GM21786 (cell line): Measurements from ENCODE around the gene SDK2.

Experiments
- ATAC-seq: cut with Tn5 transposase; IDR thresholded peaks from one replicate; pipeline ENCODE4 v1.9.1; 2021; ENCODE audit not compliant: unreplicated experiment

The SDK2 gene

GRCh38 chr17:73371285-73371684 lies 273.0 kb downstream of the SDK2 start:
- no peak for ATAC-seq

DNA sequence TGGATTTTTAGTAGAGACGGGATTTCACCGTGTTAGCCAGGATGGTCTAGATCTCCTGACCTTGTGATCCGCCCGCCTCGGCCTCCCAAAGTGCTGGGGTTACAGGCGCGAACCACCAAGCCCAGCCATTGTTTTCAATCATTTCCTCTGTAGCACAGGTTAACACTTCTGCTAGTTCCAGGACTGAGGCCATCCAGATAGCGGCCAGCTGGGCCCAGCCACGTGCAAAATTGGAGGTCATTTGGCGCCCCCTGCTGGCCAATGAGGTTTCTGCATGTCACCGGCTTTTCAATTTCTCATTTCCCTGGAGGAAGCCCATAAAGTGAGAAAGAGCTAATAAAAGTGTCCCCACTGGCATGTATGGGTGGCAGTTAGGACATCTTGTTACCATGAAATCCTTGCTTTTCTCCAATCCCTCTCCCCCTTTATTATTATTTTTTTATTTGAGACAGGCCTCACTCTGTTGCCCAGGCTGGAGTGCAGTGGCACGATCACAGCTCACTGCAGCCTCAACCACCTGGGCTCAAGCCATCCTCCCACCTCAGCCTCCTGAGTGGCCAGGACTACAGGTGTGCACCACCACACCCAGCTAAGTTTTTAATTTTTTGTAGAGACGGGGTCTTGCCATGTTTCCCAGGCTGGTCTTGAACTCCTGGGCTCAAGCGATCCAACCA lies 274.3 kb downstream of the SDK2 start:
- ATAC-seq = peak; percentile 65

DNA sequence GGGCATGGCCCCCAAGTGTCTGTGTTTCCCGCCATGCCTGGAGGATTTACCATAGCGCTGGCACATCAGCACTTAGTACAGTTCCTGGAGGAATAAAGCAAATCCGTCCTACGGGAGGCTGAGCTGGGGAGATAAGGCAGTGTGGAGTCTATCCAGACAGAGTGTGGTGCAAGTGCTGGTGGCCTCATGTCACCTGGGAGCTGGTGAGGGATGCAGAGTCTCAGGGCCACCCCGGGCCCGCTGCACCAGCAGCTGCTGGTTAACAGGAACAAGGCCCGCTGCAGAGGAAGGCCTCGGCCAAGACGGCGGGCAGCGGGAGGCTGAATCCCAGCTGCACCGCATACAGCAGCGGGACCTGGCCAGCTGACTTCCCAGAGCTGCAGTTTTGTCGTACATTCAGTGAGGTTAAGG lies 275.1 kb downstream of the SDK2 start:
- no peak for ATAC-seq

GRCh38 chr17:73368085-73368631 lies 276.1 kb downstream of the SDK2 start:
- ATAC-seq = no peak

DNA sequence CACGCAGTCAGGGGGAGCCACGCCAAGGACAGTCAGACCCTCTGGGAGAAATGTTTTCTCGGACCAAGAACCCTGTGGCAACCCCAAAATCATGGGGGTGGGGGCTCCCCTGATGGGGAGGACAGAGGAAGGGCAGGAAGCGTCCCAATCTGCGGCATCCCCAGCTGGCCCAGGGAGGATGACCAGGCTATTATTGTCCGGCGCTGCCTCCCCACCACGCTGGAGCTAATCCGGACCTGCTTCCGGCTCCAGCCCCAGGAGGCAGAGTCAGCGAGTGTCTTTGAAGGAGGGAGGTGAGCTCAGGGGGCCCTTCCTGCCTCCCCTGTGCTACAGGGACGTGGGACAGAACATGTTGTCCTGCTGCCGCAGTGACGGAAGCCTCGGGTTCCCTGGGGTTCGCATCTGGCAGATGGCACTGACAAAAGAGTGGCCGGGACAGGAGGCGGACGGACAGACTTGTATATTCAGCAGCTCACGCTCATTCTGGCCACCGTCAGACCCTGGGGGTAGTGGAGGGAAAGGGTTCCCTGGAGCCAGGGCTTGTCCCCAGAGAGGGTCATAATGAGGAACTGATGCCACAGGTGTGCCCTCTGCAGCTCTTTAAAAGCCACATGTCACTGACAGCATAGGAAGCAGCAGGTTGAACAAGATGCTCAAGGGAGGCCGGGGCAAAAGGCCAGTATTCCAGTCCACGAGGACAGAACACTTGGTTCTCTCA lies 278.2 kb downstream of the SDK2 start:
- ATAC-seq = no peak

DNA sequence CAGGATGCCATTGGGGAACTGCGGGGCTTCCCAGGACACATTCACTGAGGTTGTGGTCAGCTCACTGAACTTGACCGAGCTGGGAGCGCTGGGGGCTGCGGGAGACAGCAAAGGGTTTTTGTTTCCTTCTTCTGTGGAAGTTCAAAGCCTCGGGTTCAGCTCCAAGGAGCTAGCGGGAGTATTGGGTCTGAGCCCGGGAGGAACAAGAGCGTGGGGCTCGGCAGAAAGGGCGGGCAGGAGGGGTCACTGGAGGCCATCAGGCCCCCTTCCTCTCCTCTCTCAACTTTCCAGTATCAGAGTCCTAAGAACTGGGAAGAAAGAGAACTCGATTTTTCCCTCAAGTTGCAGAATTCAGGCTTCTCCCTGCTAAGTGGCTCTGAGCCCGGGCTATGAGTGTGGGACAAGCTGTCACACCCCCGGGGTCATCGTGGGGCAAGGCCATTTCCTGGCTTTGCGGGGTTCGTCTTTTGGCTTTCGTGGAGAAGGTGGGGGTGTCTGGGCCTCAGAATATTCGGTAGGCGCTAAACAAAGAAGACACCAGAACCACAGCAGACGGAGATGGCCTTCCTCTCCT lies 278.9 kb downstream of the SDK2 start:
- ATAC-seq = no peak

DNA sequence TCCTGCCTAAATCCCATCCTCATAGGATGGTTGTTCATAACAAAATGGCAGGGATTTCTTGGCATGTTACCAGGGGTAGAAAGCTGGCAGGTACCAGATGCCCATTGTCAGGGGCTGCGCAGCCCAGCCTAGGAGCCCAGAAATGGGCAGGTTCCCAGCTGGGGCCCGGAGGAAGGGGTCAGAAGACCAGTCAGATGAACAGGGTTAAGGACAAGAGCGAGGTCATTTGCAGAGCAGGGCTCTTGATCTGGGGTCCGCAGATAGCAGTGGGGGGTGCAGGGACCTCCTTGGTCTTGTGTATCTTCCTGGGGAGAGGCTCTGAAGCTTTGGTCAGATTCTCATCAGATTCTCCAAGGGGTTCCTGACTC lies 280.1 kb downstream of the SDK2 start:
- no peak for ATAC-seq

DNA sequence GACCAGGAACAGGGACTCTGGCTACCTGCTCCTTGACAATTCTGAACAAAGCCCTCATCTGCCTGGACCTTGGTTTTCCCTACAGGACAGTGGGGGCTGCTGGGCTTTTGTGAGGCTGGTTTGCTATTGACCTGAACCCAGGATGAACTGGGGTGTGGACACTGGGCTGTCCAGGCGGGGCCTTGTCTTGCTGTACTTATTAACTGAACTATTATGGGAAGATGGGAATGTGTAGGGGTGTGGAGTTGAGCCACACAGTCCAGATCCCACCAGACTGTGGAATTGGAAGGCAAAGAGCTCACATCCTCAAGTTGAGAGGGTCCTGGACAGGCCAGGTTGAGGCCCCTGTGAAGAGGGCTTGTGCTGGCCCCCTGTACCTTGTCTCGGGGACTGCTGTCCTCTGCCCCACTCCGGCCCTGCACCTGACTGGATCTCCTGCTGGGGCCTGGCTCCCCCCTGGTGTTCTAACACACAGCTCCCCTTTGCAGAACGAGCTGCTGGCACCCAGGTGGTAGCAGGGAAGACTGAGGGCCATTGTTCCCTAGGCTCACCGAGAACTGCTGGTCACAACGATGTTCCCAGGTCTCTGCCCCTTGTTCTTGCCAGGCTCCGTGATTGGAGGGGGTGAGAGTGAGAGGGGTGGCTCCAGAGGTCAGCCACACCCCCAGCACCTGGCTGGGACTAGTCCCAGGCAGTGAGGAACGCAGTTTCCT lies 280.6 kb downstream of the SDK2 start:
- ATAC-seq = no peak

DNA sequence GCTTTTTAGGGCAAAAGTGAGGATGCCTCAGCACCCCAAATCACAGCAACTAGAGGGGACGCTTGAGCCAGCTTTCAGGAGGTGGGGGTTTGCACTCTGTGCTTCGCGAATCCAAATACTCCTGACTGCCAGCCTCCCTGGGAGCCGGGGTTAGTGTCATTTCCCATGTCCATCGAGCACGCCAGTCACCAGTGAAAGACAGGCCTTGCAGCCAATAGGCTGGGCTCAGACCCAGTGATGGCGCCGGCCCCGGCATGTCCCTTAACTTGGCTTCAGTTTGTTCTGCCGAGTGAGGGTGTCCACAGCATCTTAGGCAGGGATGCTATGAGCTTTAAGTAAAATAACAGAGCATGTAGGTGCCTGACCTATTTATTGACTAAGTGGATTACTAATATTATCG lies 281.5 kb downstream of the SDK2 start:
- ATAC-seq = no peak

DNA sequence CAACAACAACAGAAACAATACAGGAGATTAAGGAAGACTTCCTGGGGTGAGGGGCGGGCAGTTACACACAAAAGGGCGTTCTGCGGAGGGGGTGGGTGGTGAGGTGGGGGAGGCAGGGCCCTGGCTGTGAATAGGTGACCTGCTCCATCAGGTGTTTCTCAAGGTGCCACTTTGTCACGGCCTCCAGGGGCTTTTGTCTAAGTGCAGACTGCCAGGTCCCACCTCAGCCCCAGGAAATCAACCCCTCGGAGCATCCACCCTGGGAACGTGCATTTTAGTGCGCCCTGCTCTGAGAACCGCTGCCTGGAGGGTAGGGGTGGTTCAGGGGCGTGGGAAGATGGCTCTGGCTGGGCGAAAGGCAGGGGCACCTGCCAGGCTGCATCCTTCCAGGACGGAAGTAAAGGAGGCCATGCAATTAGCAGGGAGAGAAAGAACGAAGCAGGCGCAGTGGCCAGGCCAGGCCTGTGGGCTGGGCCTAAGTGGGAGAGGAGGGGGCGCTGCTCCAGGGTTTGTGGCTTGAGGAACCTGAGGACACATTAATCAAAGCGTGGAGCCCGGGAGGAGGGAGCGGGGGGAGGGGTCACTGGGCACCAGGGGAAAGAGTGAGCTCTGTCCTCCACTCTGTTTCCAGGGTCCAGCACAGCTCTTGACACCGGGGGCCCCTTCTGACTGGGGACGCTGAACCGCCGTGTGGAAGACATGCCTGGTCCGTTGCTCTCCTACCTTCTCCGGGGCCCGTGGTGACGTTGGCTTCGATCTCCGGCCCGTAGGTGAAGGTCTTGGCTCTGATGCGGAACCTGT lies 283.1 kb downstream of the SDK2 start:
- no peak for ATAC-seq

DNA sequence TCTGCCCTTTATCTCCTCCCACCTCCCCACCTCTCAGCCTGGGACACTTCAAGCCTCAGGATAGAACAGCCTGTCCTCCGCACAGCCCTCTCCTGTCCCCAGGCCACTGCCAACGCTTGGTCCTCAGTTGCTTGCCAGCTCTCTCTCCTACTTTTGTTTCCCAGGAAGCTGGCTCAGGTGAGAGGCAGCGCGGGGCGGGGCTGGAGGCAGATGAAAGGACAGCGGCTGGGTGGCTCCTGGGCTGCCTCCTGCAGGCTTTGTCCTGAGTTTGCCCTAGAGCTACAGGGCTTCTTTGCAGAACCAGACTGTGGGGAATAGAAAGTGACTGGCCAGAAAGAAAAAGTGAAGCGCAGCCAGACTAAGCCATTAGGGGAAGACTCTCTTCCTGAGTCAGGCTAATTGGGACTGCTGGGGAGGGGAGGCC lies 284.2 kb downstream of the SDK2 start:
- ATAC-seq = no peak

DNA sequence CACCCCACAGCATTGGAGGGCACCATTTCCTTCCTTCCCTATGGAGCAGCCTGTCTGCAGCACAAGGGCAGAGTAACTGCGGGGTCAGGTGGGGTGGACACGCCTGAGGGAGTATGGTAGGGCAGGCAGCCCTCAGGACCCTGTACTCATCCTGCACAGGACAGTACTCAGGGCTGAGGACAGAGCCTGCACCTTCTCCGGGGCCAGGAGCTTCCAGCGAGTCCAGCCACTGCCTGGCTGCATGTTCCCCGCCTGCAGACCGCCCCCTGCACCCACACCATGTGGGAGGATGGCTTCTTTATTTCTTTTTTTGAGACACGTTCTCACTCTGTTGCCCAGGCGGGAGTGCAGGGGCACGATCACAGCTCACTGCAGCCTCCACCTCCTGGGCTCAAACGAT lies 284.9 kb downstream of the SDK2 start:
- no peak for ATAC-seq

GRCh38 chr17:73358668-73359067 lies 285.6 kb downstream of the SDK2 start:
- ATAC-seq = no peak

GRCh38 chr17:73357981-73358380 lies 286.3 kb downstream of the SDK2 start:
- ATAC-seq = no peak

DNA sequence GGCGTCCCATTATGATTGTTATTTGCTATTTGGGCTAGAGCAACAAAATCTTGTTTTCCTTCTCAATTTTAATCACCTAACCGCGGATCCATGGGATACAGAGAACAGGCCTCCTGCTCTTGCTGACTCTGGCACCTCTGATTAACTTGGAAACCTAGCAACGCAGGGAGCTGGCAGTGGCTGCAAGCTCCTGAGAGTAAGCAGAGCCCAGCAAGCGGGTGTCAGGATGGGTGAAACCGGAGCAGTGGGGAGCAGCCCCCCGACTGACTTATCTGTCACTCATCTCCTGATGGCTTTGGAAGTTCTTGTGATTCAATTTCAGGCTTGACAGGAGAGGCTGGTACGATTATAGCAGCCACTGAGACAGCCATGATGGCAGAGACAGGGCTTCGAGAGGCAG lies 286.9 kb downstream of the SDK2 start:
- ATAC-seq = no peak

GRCh38 chr17:73356561-73357170 lies 287.6 kb downstream of the SDK2 start:
- no peak for ATAC-seq

DNA sequence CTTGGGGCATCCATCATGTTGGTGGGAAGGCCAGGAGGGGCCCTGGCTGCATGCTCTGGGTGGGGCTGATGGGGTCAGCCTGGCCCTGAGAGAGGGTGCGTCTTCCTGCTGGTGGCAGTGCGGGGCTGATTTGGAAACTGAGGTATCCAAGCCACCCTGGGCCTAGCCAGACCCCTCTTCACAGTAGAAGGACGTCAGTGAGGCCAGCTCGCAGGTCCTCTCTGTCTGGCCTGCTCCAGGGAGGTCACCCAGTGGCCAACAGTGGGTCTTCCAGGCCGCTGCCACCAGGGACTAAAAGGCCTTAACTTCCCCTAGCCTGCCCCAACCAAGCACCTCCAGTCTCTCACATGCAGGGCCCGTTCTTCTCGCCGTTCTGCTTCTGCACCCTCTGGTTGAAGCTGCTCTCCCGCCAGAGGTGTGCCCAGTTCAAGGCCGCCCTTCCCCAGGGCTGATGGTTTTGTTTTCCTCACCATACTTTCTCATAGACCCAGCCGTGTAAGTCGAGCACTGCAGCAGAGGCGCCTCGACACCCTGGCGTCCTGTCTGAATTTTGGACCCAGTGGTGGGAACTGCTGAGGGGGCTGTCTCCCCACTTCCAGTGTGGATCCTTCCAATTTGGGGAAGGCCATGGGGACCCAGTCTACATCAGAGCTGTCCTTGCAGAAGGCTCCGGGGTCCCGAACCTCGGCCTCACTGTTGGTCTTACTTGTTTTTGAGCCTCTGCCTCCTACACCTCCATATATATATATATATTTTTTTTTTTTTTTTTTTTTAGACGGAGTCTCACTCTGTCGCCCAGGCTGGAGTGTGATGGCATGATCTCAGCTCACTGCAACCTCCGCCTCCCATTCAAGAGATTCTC lies 289.6 kb downstream of the SDK2 start:
- no peak for ATAC-seq

- no peak for ATAC-seq
Measured at GRCh38 chr17:73352261-73352660, 292.0 kb downstream of the SDK2 start.

DNA sequence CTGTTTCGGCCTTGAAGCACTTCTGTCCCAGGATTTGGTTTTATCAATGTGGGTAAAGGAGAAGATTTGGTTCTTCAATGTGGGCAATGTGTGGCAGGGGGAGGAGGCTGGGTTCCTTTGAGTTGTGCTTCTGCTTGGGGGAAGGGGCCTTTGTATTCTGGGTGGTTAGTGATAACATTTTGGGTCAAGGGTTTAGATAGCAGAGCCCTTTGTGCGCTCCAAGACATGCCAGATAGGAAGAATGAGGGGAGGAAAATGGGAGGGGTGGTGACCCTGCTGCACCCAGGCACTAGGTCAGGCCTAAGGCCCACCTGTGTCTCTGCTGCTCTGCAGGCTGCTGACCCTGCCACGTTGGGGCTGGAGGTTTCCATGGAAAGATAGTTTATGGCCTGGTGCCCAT lies 292.5 kb downstream of the SDK2 start:
- no peak for ATAC-seq
